ENCODE measurements around the gene SNRPA.
A peak's percentile ranks its signal among the peaks of the same experiment; 100 is the strongest.
"Not testable (repeated sequence)": the region's sequence is repeated elsewhere in the genome, so short reads cannot be mapped to it uniquely, and the experiment has no call there.

The SNRPA gene

GRCh38 chr19:40802300-40803169 lies 51.5 kb downstream of the SNRPA start:
- peak; percentile 65 for DNase-seq (ENCODE audit: low spot score)

DNA sequence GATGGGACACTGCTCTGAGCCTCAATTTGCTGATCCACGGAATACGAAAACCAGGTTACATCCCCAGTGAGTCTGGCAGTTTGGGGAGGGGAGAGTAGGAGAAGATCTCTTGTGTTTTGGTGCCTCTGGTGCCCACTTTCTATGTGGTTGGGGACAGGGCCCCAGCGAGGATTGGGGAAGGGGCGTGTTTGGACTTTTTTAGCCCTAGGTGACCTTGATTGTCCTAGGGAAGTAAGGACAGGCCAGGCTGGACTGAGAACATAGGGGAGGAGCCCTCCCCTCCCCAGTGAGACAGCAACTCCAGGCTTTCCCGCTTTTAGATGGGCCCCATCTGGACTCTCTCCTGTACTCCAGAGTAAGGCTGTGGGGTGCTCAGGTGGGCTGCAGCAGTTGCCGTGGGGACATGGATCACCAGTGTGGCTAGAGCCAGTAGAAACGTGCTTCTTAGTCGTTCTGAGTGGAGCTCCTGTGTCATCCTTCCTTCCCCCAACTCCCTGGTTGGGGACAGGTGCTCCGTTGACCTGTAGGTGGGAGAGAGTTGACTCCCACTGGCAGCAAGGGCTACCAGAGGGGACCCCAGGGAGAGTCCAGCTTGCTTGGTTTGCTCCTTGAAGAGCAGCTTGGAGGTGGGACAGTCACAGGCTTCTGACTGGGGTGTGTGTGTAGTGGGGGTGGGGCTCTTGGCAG lies 52.3 kb downstream of the SNRPA start:
- no peak for DNase-seq (ENCODE audit: low spot score)

DNA sequence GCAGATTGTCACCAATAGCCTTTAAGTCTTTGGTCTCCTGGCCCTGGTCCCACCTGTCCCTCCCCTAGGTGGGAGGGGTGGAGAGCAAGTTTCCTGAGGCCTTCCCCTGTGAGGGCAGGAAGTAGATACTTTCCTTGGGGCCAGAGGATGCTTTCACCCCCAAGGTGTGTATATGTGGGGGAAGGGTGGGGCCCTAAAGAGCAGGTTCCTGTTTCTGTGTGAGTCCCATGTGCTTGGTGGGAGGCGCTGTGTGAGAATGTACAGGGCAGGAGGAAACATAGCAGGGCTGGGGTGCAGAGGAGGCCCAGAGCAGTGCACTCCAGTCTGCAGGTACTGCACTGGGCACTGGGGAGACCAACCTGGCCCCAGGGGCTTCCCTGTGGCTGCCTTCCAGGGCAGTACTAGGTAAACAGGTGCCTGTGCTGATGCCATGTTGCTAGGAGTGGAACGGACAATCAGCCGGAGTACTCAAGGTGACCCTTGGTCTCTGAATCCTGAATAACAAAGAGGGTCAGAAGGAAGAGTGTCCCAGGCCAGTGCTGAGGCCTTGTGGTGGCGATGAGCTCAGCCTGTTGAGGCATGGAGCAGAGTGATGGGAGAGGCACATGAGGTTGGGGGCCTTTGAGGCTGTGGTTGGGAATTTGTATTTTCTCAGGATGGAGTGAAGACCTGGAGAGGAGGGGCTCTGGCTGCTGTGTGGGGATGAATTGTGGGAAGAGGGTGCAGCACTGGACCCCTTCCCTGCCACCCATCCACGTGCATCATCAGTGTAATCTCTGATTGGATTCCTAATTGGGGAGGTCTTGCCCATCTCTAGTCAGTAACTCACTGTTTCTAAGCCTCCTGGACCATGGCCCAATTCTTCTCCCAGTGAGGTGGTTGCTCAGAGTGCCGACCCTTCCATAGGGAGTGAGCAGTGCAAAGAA lies 53.1 kb downstream of the SNRPA start:
- DNase-seq (ENCODE audit: low spot score), result peak; percentile 63

DNA sequence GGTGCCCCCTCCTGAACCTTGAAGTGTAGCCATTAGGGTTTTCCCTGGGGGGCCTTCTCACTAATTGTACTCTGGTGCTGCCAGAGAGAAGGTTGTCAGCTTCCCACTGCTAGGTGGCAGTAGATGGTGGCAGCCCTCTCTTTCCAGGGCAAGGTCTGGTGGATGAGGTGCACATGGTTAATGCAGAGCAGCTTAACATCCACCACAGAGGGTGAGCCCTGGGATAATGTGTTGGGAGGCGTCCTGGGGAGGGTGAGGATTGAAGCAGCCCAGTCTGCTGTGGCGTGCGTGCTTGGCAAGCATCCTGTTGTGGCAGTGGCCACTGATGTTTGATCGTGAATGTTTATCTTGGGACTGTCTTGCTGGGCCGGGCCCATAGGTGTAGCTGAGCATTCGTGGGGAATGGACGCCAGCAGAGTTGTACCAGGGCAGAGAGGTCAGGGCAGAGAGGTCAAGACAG lies 53.8 kb downstream of the SNRPA start:
- DNase-seq (ENCODE audit: low spot score), result no peak

DNA sequence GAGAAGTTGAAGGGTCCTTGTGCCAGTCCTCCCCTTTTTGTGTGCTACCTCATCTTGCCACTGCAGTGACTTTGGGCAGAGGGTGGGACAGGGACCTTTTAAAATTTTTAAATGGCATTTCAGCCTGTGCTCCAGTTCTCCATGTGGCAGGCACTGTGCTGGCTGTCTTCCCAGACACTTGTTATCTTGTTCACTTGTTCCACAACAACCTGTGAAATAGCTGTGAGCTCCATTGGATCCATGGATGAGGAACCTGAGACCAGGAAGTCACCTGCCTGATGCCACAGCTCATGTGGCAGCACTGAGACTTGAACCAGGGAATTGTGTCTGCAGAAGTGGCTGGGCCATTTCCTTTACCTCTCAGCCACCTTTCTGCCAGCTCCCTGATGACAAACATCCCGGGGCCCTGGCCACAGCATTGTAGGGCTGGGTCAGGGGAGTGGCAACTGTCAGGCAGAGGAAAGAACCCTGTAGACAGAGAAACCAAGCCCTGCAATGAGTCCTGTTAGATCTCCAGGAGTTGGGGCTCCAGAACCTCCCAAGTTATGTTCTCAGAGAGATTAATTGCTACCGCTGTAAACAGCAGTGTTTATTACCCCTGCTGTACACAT lies 54.4 kb downstream of the SNRPA start:
- no peak for DNase-seq (ENCODE audit: low spot score)

- peak; percentile 72 for DNase-seq (ENCODE audit: low spot score)
Observed at GRCh38 chr19:40806423-40807146, 55.6 kb downstream of the SNRPA start.

- DNase-seq (ENCODE audit: low spot score), result no peak
Observed at GRCh38 chr19:40807147-40808020, 56.4 kb downstream of the SNRPA start.

- no peak for DNase-seq (ENCODE audit: low spot score)
Observed at GRCh38 chr19:40808021-40808325, 57.0 kb downstream of the SNRPA start.

DNA sequence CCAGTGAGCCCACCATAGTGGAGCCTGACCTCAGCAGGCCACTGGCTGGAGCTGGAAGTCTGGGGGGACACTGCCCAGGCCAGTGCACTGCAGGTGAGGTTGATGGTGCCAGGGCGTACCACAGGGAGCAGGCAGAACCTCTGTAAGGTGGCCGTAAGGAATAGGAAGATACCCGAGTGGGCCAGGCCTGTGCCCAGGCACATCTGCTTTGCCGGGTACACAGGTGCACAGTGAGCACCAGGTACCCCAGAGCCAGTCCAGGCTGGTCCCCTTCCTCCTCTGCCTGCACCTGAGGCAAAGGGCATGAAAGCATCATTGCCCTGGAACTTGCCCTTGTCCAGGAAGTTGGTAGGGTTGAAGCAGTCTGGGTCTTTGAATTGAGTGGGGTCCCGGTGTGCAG lies 57.5 kb downstream of the SNRPA start:
- no peak for DNase-seq (ENCODE audit: low spot score)

DNA sequence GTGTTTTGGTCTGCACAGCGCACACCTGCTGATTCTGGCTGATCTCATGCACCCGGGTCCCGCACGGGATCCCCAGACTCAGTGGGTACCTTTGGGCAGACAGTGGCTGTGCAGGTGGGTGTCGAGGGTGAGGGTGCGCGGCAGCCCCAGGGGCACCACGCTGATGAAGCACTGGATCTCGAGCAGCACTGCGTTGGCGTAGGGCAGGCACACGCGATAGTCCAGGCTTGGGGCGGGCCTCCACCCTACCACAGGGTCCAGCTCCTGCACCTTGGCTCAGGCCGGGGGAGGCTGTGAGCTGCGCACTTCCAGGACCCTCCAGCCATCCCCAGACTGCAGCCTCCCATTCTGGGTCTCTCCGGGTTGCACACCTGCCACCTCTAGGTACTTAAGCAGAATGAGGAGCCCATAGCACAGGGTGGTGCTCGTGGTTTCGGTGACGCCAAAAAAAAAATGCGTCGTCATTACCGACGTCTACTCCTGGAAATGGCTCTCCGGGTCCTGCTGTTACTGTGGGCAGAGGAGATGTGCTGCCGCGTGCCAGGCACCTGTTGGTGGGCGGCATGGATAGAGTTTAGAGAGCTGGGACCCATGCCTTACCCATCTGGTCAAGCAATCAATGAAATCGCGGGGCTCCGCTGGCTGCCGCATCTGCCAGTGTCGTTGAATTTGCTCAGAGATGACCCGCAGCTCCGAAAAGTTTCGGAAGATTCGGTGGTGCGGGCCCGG lies 58.5 kb downstream of the SNRPA start:
- no peak for DNase-seq (ENCODE audit: low spot score)

DNA sequence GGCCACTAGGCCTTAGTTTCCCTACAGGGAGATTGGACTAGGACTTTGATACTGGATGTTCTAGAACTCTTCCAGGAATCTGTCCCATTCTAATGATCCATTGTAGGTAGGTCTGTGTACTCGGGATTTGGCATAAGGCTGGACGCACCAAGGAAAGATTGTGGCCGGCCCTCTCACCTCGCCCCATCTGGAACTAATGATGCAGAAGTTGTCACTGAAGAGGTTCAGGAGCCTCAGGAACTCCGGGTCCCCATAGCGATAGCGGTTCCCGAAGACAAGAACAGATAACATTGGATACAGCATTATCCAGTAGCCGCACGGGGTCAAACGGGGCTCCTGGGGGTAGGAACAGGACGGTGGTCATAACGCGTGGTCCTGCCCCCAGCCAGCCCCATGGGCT lies 59.2 kb downstream of the SNRPA start:
- no peak for DNase-seq (ENCODE audit: low spot score)

DNA sequence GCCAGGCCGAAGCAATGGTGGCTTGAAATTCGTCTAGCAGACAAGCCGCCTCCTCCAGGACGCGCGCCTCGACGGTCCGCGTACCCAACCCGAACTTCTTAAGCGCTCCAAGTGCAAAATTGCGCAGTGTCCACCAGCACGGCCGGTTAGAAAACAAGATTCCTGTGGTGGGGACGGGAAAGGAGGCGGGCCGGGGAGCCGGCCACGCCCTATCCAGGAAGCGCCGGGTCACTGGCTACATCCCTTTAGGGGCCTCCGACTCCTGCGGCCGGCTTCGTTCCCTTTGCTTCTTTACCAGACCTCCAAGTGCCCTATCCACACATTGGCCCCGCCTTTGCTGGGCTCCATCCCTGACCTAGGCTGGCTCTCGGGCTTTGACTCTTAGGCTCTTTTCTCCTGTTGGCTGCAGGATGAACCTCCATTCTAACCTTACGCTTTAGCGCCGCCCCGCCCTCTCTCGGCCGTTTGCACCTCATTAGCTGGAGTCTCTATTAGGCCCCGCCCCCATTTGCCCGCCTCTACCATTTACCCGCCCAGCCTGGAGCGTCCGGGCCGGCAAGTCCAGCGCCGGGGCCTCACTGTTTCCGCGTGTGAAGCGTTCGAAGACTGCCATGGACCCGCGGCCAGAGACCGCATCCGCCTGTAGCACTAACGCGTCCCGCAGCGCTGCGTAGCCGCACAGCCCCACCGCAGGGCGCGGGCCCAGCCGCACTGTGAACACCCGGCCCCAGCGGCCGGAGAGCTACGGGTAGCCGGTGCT lies 59.8 kb downstream of the SNRPA start:
- DNase-seq (ENCODE audit: low spot score), result peak; percentile 53

- no peak for DNase-seq (ENCODE audit: low spot score)
Observed at GRCh38 chr19:40811478-40812341, 60.7 kb downstream of the SNRPA start.

GRCh38 chr19:40812571-40812970 lies 61.6 kb downstream of the SNRPA start:
- DNase-seq (ENCODE audit: low spot score), result not testable (repeated sequence)

- no peak for DNase-seq (ENCODE audit: low spot score)
Observed at GRCh38 chr19:40813182-40813581, 62.2 kb downstream of the SNRPA start.
